GM19193 (cell line): ENCODE results near the gene CHGA.

ENCODE experiments used
- POLR2A ChIP-seq: IDR thresholded peaks from 4 replicates; pipeline ENCODE4 v1.6.1; 2011; ENCODE audit not compliant: insufficient read depth, insufficient read length; ENCODE audit errors: extremely low read depth

CHGA gene

GRCh38 chr14:92932448-92933395 lies 9.8 kb downstream of the CHGA start:
- no peak for TF ChIP-seq POLR2A

DNA sequence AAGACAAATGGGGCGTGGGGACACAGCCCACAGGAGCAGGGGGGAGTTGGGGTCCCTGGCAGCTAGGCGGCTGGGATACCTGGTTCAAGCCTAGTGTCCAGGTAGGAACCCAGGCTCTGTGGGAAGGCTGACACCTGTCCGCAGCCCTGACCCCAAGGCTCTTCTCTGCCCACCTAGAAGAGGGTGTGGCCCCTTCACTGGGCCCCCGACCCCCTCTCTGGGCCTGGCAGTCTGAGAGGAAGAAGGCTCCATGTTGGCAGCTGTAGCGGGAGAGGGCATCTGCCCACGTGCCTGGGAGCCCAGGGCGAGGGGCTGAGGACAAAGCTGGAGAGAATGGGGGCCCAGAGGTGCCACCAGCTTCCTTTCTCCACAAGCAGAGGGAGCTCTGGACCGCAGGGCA lies 10.5 kb downstream of the CHGA start:
- TF ChIP-seq POLR2A: no peak

DNA sequence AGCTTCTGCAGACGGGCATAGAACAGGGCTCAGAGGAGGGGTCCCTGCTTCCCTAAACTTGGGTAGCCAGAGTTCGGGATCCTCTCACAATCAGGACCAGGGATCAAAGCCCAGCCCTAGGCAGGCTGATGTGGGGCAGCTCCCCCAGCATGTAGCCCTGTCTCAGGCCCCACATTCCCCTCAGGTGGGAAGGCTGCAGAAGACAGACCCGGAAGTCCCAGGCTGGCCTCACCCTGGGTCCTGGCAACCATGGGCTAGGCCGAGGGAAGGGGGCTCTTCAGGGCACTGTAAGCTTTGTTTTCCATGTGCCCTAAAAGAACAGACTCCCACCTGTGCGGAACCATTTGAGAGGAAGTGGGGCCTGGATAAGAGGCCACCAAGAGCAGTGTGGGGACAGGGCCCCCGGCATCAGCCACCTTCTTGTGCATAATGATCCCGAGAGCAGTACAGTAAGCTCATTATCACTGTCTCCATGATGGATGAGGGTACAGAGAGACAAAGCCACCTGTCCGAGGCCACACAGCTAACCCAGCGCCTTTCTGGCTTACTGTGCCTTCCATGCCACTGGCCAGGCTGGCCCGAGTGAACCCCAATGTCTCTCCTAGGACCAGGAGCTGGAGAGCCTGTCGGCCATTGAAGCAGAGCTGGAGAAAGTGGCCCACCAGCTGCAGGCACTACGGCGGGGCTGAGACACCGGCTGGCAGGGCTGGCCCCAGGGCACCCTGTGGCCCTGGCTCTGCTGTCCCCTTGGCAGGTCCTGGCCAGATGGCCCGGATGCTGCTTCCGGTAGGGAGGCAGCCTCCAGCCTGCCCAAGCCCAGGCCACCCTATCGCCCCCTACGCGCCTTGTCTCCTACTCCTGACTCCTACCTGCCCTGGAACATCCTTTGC lies 11.5 kb downstream of the CHGA start:
- TF ChIP-seq POLR2A: no peak

DNA sequence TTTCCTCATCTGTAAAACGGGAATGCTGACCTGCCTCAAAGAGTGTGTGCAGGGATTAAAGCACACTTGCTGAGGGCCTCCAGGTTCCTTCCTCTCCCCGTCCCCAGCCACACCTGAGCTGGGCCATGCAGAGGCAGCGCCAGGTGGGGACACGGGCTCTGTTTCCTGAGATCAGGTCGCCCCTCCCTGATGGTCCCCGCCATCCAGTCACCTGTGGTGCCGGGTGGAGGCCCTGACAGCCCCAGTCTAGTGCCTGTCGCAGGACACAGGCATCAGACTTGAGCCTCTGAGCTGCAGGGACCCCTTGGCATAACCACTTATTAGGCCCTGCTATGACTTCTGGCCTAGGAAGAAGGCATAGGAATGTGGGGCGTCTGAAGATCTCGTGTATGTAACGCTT lies 12.5 kb downstream of the CHGA start:
- TF ChIP-seq POLR2A: no peak

DNA sequence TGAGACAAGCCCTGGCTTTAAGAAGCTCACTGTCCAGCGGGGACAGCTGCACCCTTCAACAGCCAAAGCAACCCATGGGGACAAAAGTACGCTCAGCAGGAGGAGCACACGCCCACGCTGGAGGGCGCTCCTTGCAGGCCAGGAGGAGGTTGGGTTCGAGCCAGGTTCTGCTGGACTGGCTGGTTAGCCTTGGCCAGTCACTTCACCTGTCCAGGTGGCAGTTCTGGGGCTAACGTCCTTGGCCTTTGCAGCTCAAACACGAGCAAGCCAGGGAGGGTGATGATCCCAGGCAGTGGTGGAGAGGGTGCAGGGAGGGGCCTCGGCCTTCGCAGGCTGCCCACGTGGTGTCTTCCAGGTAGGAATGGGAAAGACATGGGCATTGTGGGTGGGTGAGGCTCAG lies 13.1 kb downstream of the CHGA start:
- TF ChIP-seq POLR2A: no peak

DNA sequence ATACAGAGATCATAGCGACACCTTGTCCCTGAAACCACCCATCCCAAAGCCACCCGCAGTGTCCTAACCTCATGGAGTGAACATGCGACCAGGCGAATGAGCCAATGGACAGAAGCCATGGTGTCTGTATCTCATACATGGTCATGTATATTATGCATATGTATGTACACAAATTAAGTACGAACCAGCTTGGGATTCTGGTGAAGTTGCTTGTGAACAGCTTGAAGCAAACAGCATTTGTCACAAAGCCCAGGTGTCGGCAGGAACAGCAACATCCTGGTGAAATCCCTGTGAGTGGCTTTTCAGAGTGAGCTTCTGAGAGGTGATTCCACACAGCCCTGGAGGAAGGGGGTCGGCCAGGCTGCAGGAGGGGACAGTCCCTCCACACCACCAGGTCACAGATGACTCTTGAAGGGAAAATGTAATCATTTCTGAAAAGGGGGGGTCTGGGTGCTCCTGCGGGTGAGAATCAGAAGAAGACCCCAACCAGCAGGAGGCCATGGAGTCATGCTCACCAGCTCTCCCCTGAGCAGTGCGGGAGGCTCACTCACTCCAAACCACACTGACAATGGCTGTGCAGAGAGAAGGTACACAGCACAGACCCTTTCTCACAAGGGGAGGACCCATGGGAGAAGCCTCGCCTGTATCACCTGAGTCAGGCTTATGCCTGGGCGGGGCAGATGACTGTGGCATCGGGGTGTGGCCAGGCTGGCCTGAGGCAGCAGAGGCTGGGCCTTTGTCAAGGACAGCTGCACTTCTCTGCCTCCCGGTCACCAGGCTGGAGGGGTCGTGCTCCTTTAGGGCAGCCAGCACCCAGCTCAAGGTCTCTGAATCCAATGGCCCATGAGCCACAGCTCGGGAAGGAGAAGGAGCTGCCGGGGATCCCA lies 14.3 kb downstream of the CHGA start:
- TF ChIP-seq POLR2A: no peak

- TF ChIP-seq POLR2A: no peak
Observed at GRCh38 chr14:92938235-92938875, 15.4 kb downstream of the CHGA start.

- no peak for TF ChIP-seq POLR2A
Observed at GRCh38 chr14:92938890-92939671, 16.1 kb downstream of the CHGA start.

- no peak for TF ChIP-seq POLR2A
Observed at GRCh38 chr14:92939699-92940098, 16.7 kb downstream of the CHGA start.

GRCh38 chr14:92940543-92940942 lies 17.6 kb downstream of the CHGA start:
- no peak for TF ChIP-seq POLR2A

DNA sequence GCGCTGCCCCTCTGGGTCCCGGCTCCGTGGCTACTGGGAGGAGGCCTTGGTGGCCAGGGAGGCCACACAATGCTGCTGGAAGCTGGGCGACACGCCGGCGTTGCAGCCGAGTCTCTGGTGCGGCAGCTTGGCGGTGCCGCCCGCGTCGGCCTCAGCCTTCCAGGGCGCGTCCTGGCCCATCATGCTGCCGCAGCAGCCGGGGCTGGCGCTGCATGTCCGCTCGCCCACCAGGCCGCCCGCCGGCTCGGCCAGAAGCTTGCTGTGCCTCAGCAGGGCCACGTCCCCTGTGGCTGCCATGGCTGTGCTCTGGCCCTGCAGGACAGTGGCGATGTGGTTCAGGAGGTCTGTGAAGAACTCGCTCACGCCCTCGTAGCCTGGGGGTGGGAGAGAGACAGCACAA lies 18.6 kb downstream of the CHGA start:
- TF ChIP-seq POLR2A: no peak

- TF ChIP-seq POLR2A: no peak
Observed at GRCh38 chr14:92942136-92942535, 19.2 kb downstream of the CHGA start.

DNA sequence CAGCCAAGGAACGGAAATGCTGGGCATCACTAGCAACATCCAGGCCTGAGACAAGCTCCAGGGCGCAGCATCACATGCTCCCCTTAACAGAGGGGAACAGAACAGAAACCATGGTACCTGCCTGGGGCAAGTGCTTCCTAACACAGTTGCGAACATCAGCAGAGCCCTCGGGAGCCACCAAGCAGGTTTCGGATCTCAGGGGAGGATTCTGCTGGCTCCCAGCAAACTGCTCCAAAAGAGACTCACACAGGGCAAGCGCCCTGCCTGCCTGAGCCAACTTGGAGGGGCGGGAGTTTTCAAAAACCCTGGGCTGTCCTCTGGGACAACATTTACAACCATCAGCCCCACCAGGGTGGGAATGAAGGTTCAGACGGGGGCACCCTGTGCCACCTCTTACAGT lies 19.6 kb downstream of the CHGA start:
- no peak for TF ChIP-seq POLR2A

GRCh38 chr14:92942976-92943710 lies 20.2 kb downstream of the CHGA start:
- TF ChIP-seq POLR2A: no peak
